Tibial nerve (tissue), 3 donors: ENCODE data around the gene PPP4R1.

Experiments used
- EP300 ChIP-seq, 2 donors: sonication (generic); formaldehyde crosslinking; IDR thresholded peaks; one replicate each; pipeline ENCODE4 v1.6.1; 2017; ENCODE audit warnings: antibody characterized with exemption in 2 of 2, mild to moderate bottlenecking in 1 of 2
- POLR2A ChIP-seq, 2 donors: fragments of 450-650 bp; IDR thresholded peaks; one replicate each; pipeline ENCODE4 v1.6.1; 2017; ENCODE audit warnings: antibody characterized with exemption in 2 of 2, mild to moderate bottlenecking in 2 of 2, moderate library complexity in 2 of 2

DNA sequence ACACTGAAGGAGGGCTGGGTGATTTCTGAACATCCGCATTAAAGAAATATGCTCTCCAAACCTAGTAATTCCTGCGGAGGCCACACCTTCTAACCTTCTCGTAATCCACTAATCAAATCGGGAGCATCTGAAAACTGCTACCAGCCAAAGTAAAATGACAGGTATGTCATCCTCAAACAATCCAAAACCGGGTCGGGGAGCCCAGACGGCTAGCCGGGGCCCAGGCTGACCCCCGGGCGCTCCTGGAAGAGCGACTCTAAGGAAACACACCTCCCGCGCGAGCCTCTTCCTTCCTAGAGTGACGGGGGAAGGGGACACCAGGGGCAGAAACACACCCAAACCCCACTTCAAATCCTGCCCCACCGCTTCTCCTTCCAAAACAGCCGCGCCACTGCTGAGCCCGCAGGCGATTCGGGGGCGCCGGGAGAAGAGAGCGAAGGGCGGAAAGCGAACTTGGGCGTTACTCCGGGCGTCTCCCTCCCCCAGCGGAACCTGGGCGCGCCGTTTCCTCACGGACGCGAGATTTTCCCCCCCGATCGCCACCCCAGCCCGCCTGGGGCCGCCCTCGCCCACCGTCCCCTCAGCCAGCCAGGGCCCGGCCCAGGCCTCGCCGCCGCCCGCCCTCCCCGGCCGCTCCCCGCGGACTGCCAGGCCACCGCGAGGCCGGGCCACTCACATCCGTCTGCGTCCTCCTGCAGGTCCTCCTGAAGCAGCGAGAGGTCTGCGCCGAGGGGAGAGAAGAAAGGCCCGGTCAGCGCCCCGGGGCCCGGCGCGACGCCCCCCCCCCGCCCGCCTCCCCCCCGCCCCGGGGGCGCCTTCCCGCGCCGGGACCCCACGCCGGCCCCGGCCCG, 584 bp downstream of the PPP4R1 start:
- TF ChIP-seq POLR2A (IDR thresholded peaks at IDR 0.05) (no peak), EP300 (IDR thresholded peaks at IDR 0.05) (peak in 1 of 2 donors; percentile 28)
